Inflammatory macrophage treated with lipopolysaccharide for 4 hours (primary cell): ENCODE measurements around the gene TEX44.
A peak's percentile ranks its signal among the peaks of the same experiment; 100 is the strongest.
"Not testable (repeated sequence)": the region's sequence is repeated elsewhere in the genome, so short reads cannot be mapped to it uniquely, and the experiment has no call there.

Source experiments
- DNase-seq: peaks from one replicate; pipeline ENCODE4 v3.0.0-alpha.2; 2020

TEX44 gene

GRCh38 chr2:231592636-231593145 lies at the start of gene TEX44:
TSS of gene TEX44 (plus strand) at chr2:231592864. CDS start at chr2:231592952, 88 bp downstream.
- no peak for DNase-seq

- DNase-seq, result peak; percentile 94
These were observed 47.4 kb upstream of the TEX44 start for GRCh38 chr2:231545105-231545902.

- DNase-seq, result peak; percentile 47
These were observed 46.5 kb upstream of the TEX44 start for GRCh38 chr2:231546014-231546715.

GRCh38 chr2:231547315-231548110 lies 45.2 kb upstream of the TEX44 start:
- no peak for DNase-seq

- no peak for DNase-seq
These were observed 43.9 kb upstream of the TEX44 start for GRCh38 chr2:231548752-231549151.

- DNase-seq, result no peak
These were observed 43.0 kb upstream of the TEX44 start for GRCh38 chr2:231549446-231550239.

- no peak for DNase-seq
These were observed 39.9 kb upstream of the TEX44 start for GRCh38 chr2:231552752-231553151.

GRCh38 chr2:231554327-231554726 lies 38.3 kb upstream of the TEX44 start:
- no peak for DNase-seq

GRCh38 chr2:231554748-231555545 lies 37.7 kb upstream of the TEX44 start:
- peak; percentile 83 for DNase-seq

GRCh38 chr2:231556496-231556895 lies 36.2 kb upstream of the TEX44 start:
- not testable (repeated sequence) for DNase-seq

- no peak for DNase-seq
These were observed 35.7 kb upstream of the TEX44 start for GRCh38 chr2:231556981-231557380.

GRCh38 chr2:231557571-231558217 lies 35.0 kb upstream of the TEX44 start:
- DNase-seq, result peak; percentile 85

- peak; percentile 64 for DNase-seq
These were observed 29.2 kb upstream of the TEX44 start for GRCh38 chr2:231563378-231563961.

- no peak for DNase-seq
These were observed 26.6 kb upstream of the TEX44 start for GRCh38 chr2:231565887-231566594.

GRCh38 chr2:231567159-231567558 lies 25.5 kb upstream of the TEX44 start:
- no peak for DNase-seq

GRCh38 chr2:231568098-231568784 lies 24.4 kb upstream of the TEX44 start:
- DNase-seq, result no peak

GRCh38 chr2:231568785-231569435 lies 23.8 kb upstream of the TEX44 start:
- no peak for DNase-seq

- not testable (repeated sequence) for DNase-seq
These were observed 21.7 kb upstream of the TEX44 start for GRCh38 chr2:231570915-231571314.
